ENCODE data around the gene ZBTB43. TPM values are rescaled to one million over a fixed set of nuclear protein-coding genes. Genes with fewer than 3 reads are reported as not detected.
"Not testable (repeated sequence)": the region's sequence is repeated elsewhere in the genome, so short reads cannot be mapped to it uniquely, and the experiment has no call there.

Gene ZBTB43
- total and polyA plus RNA-seq, 7 experiments from 2014 or later, result 6.9 to 31.4 (median 27.3) TPM

GRCh38 chr9:126818482-126818881, 13.6 kb downstream of the ZBTB43 start:
- no peak overlapping the region for H3K4me3 ChIP-seq (ENCODE audit: low read length)
- no peaks in the 10 kb centered on the region for H3K4me1 ChIP-seq (ENCODE audit: control insufficient read depth in 2 of 2, insufficient read depth in 2 of 2, low read length in 2 of 2)
- ChIA-PET CTCF (no interaction called here), POLR2A (no interaction called here)
- Mint-ChIP-seq H3K9me3 (peaks cover 5 to 58% (median 31%) of the 10 kb centered on the region in 11 donors), H3K4me3 (no peak overlapping the region), H3K36me3 (peaks cover 21 to 81% (median 67%) of the 10 kb centered on the region in 5 donors), H3K27me3 (no peaks in the 10 kb centered on the region), H3K4me1 (peaks cover 17 to 43% (median 29%) of the 10 kb centered on the region in 7 donors), H3K27ac (peak overlapping the region in 1 of 9 donors; percentile 52)
- intact Hi-C loops (cut with micrococcal nuclease), result no loop called here
- peaks cover 0 to 43% (median 6%) of the 10 kb centered on the region in 3 experiments for H3K36me3 ChIP-seq (ENCODE audit: control insufficient read depth in 2 of 3, insufficient read depth in 3 of 3, low read length in 3 of 3)
- H3K27ac ChIP-seq (ENCODE audit: low read depth, low read length), result no peak overlapping the region
- peaks cover 7 to 12% (median 7%) of the 10 kb centered on the region in 3 experiments for H3K9me3 ChIP-seq (ENCODE audit: control insufficient read depth in 2 of 3, low read length in 3 of 3)
- H3K27me3 ChIP-seq (ENCODE audit: control insufficient read depth in 2 of 2, insufficient read depth in 2 of 2, low read length in 2 of 2), result no peaks in the 10 kb centered on the region
- no peak for ATAC-seq
- no peak for DNase-seq

- peak overlapping the region in 2 of 10 donors; percentile 1 to 7 for H3K4me3 Mint-ChIP-seq
- H3K4me1 ChIP-seq (ENCODE audit: control insufficient read depth in 2 of 2, insufficient read depth in 2 of 2, low read length in 2 of 2), result no peaks in the 10 kb centered on the region
- no peaks in the 10 kb centered on the region for H3K27me3 ChIP-seq (ENCODE audit: control insufficient read depth in 2 of 2, insufficient read depth in 2 of 2, low read length in 2 of 2)
- intact Hi-C loops (cut with micrococcal nuclease), result no loop called here
- ATAC-seq (no peak), DNase-seq (no peak)
- no peak overlapping the region for H3K27ac ChIP-seq (ENCODE audit: low read depth, low read length)
- H3K9me3 Mint-ChIP-seq, result peaks cover 5 to 50% (median 28%) of the 10 kb centered on the region in 11 donors
- ChIA-PET POLR2A (interaction anchor here (1.2 kb wide), 1 partner anchor 15 kb away, joined by 4 read pairs; the partner anchor contains the start of gene ZBTB43), CTCF (no interaction called here)
- H3K27me3 Mint-ChIP-seq, result no peaks in the 10 kb centered on the region
- H3K9me3 ChIP-seq (ENCODE audit: control insufficient read depth in 2 of 3, low read length in 3 of 3), result peaks cover 7 to 11% (median 7%) of the 10 kb centered on the region in 3 experiments
- H3K4me1 Mint-ChIP-seq, result peaks cover 17 to 45% (median 34%) of the 10 kb centered on the region in 7 donors
- H3K4me3 ChIP-seq (ENCODE audit: low read length), result no peak overlapping the region
- peaks cover 19 to 77% (median 61%) of the 10 kb centered on the region in 5 donors for H3K36me3 Mint-ChIP-seq
- peaks cover 0 to 37% (median 6%) of the 10 kb centered on the region in 3 experiments for H3K36me3 ChIP-seq (ENCODE audit: control insufficient read depth in 2 of 3, insufficient read depth in 3 of 3, low read length in 3 of 3)
- no peak overlapping the region for H3K27ac Mint-ChIP-seq
Measured at GRCh38 chr9:126819482-126819881, 14.6 kb downstream of the ZBTB43 start.

GRCh38 chr9:126822278-126822677, 17.4 kb downstream of the ZBTB43 start:
- peaks cover 0 to 21% (median 6%) of the 10 kb centered on the region in 3 experiments for H3K36me3 ChIP-seq (ENCODE audit: control insufficient read depth in 2 of 3, insufficient read depth in 3 of 3, low read length in 3 of 3)
- intact Hi-C loops (cut with micrococcal nuclease), result no loop called here
- H3K4me3 ChIP-seq (ENCODE audit: low read length), result no peak overlapping the region
- no peaks in the 10 kb centered on the region for H3K4me1 ChIP-seq (ENCODE audit: control insufficient read depth in 2 of 2, insufficient read depth in 2 of 2, low read length in 2 of 2)
- Mint-ChIP-seq H3K9me3 (peaks cover 0 to 22% (median 14%) of the 10 kb centered on the region in 11 donors), H3K36me3 (peaks cover 9 to 67% (median 46%) of the 10 kb centered on the region in 5 donors), H3K27ac (peak overlapping the region in 2 of 9 donors; percentile 5 to 6), H3K27me3 (no peaks in the 10 kb centered on the region), H3K4me1 (peaks cover 17 to 48% (median 36%) of the 10 kb centered on the region in 7 donors), H3K4me3 (peak overlapping the region in 1 of 10 donors; percentile 9)
- no peak overlapping the region for H3K27ac ChIP-seq (ENCODE audit: low read depth, low read length)
- POLR2A ChIA-PET, result no interaction called here
- DNase-seq, result no peak
- peaks cover 7% of the 10 kb centered on the region in 3 experiments for H3K9me3 ChIP-seq (ENCODE audit: control insufficient read depth in 2 of 3, low read length in 3 of 3)
- CTCF ChIA-PET, result no interaction called here
- no peaks in the 10 kb centered on the region for H3K27me3 ChIP-seq (ENCODE audit: control insufficient read depth in 2 of 2, insufficient read depth in 2 of 2, low read length in 2 of 2)
- ATAC-seq, result no peak

DNA sequence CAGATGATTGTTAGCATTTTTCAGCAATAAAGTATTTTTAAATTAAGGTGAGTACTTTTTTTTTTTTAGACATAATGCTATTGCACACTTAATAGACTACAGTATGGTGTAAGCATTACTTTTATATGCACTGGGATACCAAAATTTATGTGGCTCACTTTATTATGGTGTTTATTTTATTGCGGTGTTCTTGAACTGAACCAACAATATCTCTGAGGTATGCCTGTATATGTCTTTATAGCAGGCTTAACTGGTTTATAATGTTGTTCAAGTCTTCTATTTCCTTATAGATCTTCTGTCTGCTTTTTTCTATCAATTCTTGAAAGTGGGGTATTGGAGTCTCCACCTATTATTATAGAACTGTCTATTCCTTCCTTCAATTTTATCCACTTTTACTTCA, 18.0 kb downstream of the ZBTB43 start:
- no peak for DNase-seq
- Mint-ChIP-seq H3K4me3 (no peak overlapping the region), H3K36me3 (peaks cover 9 to 63% (median 43%) of the 10 kb centered on the region in 5 donors), H3K27me3 (no peaks in the 10 kb centered on the region), H3K9me3 (peaks cover 0 to 18% (median 12%) of the 10 kb centered on the region in 11 donors), H3K4me1 (peaks cover 17 to 48% (median 36%) of the 10 kb centered on the region in 7 donors), H3K27ac (peak overlapping the region in 1 of 9 donors; percentile 14)
- ChIA-PET POLR2A (no interaction called here), CTCF (no interaction called here)
- Histone ChIP-seq H3K27ac (ENCODE audit: low read depth, low read length) (no peak overlapping the region), H3K4me3 (ENCODE audit: low read length) (no peak overlapping the region), H3K4me1 (ENCODE audit: control insufficient read depth in 2 of 2, insufficient read depth in 2 of 2, low read length in 2 of 2) (no peaks in the 10 kb centered on the region), H3K27me3 (ENCODE audit: control insufficient read depth in 2 of 2, insufficient read depth in 2 of 2, low read length in 2 of 2) (no peaks in the 10 kb centered on the region), H3K36me3 (ENCODE audit: control insufficient read depth in 2 of 3, insufficient read depth in 3 of 3, low read length in 3 of 3) (peaks cover 0 to 24% (median 6%) of the 10 kb centered on the region in 3 experiments), H3K9me3 (ENCODE audit: control insufficient read depth in 2 of 3, low read length in 3 of 3) (peaks cover 7% of the 10 kb centered on the region in 3 experiments)
- no peak for ATAC-seq
- intact Hi-C loops (cut with micrococcal nuclease), result no loop called here

DNA sequence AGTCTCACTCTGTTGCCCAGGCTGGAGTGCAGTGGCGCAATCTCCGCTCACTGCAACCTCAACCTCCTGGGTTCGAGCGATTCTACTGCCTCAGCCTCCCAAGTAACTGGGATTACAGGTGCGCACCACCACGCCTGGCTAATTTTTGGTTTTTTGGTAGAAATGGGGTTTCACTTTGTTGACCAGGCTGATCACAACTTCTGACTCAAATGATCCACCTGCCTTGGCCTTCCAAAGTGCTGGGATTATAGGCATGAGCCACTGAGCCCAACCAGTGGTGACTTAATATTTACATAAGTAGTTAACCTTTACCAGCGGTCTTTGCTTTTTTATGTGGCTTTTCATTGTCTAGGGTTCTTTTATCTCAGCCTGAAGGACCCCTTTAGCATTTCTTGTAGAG, 19.2 kb downstream of the ZBTB43 start:
- H3K9me3 Mint-ChIP-seq; POLR2A ChIA-PET; ATAC-seq; CTCF ChIA-PET; H3K27ac ChIP-seq (ENCODE audit: low read depth, low read length); intact Hi-C loops (cut with micrococcal nuclease); H3K27me3 Mint-ChIP-seq; H3K4me1 ChIP-seq (ENCODE audit: control insufficient read depth in 2 of 2, insufficient read depth in 2 of 2, low read length in 2 of 2); H3K9me3 ChIP-seq (ENCODE audit: control insufficient read depth in 2 of 3, low read length in 3 of 3); H3K27me3 ChIP-seq (ENCODE audit: control insufficient read depth in 2 of 2, insufficient read depth in 2 of 2, low read length in 2 of 2); H3K27ac Mint-ChIP-seq; DNase-seq; H3K4me3 Mint-ChIP-seq; H3K4me3 ChIP-seq (ENCODE audit: low read length): not testable (repeated sequence)
- Mint-ChIP-seq H3K36me3 (peaks cover 9 to 54% (median 34%) of the 10 kb centered on the region in 5 donors), H3K4me1 (peaks cover 15 to 50% (median 40%) of the 10 kb centered on the region in 7 donors)
- H3K36me3 ChIP-seq (ENCODE audit: control insufficient read depth in 2 of 3, insufficient read depth in 3 of 3, low read length in 3 of 3), result peaks cover 0 to 16% (median 6%) of the 10 kb centered on the region in 3 experiments

DNA sequence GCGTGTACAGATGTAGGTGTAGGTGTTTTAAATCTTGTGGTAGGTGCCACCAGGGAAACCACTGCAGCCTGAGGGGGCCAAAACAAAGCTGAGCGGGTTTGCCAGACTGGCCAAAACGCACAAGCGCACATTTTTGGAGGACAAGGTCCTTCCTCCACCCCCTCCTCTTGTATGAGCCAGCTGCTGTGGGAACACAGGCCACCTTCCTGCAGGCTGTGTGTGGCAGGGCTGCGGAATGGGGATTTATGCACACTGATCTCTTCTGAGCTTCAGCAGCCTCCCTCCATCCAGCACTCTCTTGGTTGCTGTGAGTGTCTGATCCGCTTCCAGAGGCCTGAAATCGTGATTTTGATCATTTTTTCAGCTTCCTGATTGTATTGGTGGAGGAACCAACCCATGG, 22.4 kb downstream of the ZBTB43 start:
- H3K36me3 Mint-ChIP-seq, result peaks cover 9 to 50% (median 16%) of the 10 kb centered on the region in 5 donors

GRCh38 chr9:126829035-126829434, 24.2 kb downstream of the ZBTB43 start:
- ATAC-seq, result no peak
- ChIA-PET CTCF (no interaction called here), POLR2A (no interaction called here)
- no peaks in the 10 kb centered on the region for H3K27me3 Mint-ChIP-seq
- Histone ChIP-seq H3K9me3 (ENCODE audit: control insufficient read depth in 2 of 3, low read length in 3 of 3) (no peaks in the 10 kb centered on the region), H3K27ac (ENCODE audit: low read depth, low read length) (no peak overlapping the region), H3K4me3 (ENCODE audit: low read length) (no peak overlapping the region), H3K36me3 (ENCODE audit: control insufficient read depth in 2 of 3, insufficient read depth in 3 of 3, low read length in 3 of 3) (peaks cover 3 to 26% (median 12%) of the 10 kb centered on the region in 3 experiments), H3K4me1 (ENCODE audit: control insufficient read depth in 2 of 2, insufficient read depth in 2 of 2, low read length in 2 of 2) (no peaks in the 10 kb centered on the region), H3K27me3 (ENCODE audit: control insufficient read depth in 2 of 2, insufficient read depth in 2 of 2, low read length in 2 of 2) (no peaks in the 10 kb centered on the region)
- peaks cover 16 to 56% (median 26%) of the 10 kb centered on the region in 5 donors for H3K36me3 Mint-ChIP-seq
- no peaks in the 10 kb centered on the region for H3K9me3 Mint-ChIP-seq
- intact Hi-C loops (cut with micrococcal nuclease), result no loop called here
- no peak overlapping the region for H3K27ac Mint-ChIP-seq
- H3K4me1 Mint-ChIP-seq, result peaks cover 18 to 47% (median 35%) of the 10 kb centered on the region in 7 donors
- no peak overlapping the region for H3K4me3 Mint-ChIP-seq
- DNase-seq, result no peak

More for the DNA sequence above, 22.4 kb downstream of the ZBTB43 start:
- Mint-ChIP-seq H3K27ac (peak overlapping the region in 1 of 9 donors; percentile 30), H3K9me3 (no peaks in the 10 kb centered on the region), H3K4me3 (no peak overlapping the region), H3K4me1 (peaks cover 24 to 49% (median 35%) of the 10 kb centered on the region in 7 donors), H3K27me3 (no peaks in the 10 kb centered on the region)
- Histone ChIP-seq H3K4me3 (ENCODE audit: low read length) (no peak overlapping the region), H3K36me3 (ENCODE audit: control insufficient read depth in 2 of 3, insufficient read depth in 3 of 3, low read length in 3 of 3) (peaks cover 0 to 8% (median 6%) of the 10 kb centered on the region in 3 experiments), H3K27me3 (ENCODE audit: control insufficient read depth in 2 of 2, insufficient read depth in 2 of 2, low read length in 2 of 2) (no peaks in the 10 kb centered on the region), H3K9me3 (ENCODE audit: control insufficient read depth in 2 of 3, low read length in 3 of 3) (no peaks in the 10 kb centered on the region), H3K27ac (ENCODE audit: low read depth, low read length) (no peak overlapping the region), H3K4me1 (ENCODE audit: control insufficient read depth in 2 of 2, insufficient read depth in 2 of 2, low read length in 2 of 2) (no peaks in the 10 kb centered on the region)
- ATAC-seq (no peak), DNase-seq (no peak)
- intact Hi-C loops (cut with micrococcal nuclease), result no loop called here
- ChIA-PET CTCF (no interaction called here), POLR2A (no interaction called here)
